ENCODE results near the gene BMAL1. TPM values are rescaled to one million over a fixed set of nuclear protein-coding genes. Genes with fewer than 3 reads are reported as not detected.

BMAL1 gene
- total RNA-seq, 1 donor from 2014 or later: 36.6 TPM

DNA sequence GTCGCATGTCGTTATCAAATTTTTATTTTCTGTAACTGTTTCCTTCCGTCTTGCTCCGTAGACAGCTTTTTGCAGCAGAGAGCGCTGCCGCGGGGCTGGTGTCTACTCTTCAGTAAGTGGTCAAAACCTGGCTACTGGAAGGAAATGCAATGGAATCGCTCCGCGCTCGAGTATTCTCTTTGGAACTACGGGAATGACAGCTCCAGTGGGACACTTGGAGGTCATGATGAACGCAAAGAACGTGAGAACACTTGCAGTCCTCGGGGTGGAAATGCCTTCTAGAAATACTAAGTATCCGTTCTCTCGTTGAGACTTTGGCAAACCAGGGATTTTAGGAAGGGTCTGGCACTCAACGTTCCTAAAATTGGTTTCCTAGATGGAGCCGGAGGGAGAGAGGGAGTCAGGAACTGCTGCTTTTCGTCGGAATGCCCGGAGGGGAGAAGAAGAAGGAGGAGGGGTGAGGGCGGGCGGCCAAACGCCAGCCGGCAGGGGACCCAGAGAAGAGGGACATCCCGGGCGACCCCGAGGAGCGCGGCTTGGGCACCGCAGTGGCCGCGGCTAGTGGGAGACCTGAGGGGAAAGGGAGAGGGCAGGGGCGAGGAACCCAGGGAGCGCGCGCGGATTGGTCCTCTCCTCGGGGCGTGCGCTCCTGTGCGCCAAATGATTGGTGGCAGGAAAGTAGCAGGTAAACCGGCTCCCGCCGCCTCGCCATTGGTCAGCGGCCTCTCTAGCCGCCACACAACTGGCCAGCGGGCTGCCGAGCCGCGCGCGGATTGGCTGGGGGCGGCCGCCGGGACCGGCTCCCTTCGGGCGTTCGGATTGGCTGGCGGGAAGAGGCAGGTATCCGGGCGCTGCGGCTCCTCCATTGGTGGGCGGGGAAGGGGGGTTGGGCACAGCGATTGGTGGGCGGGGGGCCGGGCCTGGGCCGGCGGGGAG is 490 bp upstream of the BMAL1 start:
- H3K4me3 ChIP-seq (ENCODE audit: low read depth, low read length): peak overlapping the region; percentile 89
- no peak for TF ChIP-seq CTCF (IDR thresholded peaks at IDR 0.05; ENCODE audit: insufficient read depth, low read length, severe bottlenecking)
- no peaks in the 10 kb centered on the region for H3K36me3 ChIP-seq (ENCODE audit: control insufficient read depth, insufficient read depth, low read length)
- no peaks in the 10 kb centered on the region for H3K27me3 ChIP-seq (ENCODE audit: control insufficient read depth, insufficient read depth, low read length)
- DNase-seq (ENCODE audit: low read depth) (peak; percentile 89), FAIRE-seq (no peak)

- Histone ChIP-seq H3K27me3 (ENCODE audit: control insufficient read depth, insufficient read depth, low read length) (no peaks in the 10 kb centered on the region), H3K36me3 (ENCODE audit: control insufficient read depth, insufficient read depth, low read length) (no peaks in the 10 kb centered on the region), H3K4me3 (ENCODE audit: low read depth, low read length) (peak overlapping the region; percentile 89)
- DNase-seq (ENCODE audit: low read depth) (no peak), FAIRE-seq (no peak)
- no peak for TF ChIP-seq CTCF (IDR thresholded peaks at IDR 0.05; ENCODE audit: insufficient read depth, low read length, severe bottlenecking)
Measured at GRCh38 chr11:13278609-13279486, 1.3 kb downstream of the BMAL1 start.

- no peaks in the 10 kb centered on the region for H3K27me3 ChIP-seq (ENCODE audit: control insufficient read depth, insufficient read depth, low read length)
- FAIRE-seq (no peak), DNase-seq (ENCODE audit: low read depth) (no peak)
- no peak overlapping the region for H3K4me3 ChIP-seq (ENCODE audit: low read depth, low read length)
- TF ChIP-seq CTCF (IDR thresholded peaks at IDR 0.05; ENCODE audit: insufficient read depth, low read length, severe bottlenecking): no peak
- H3K36me3 ChIP-seq (ENCODE audit: control insufficient read depth, insufficient read depth, low read length): no peaks in the 10 kb centered on the region
Measured at GRCh38 chr11:13279487-13279834, 1.9 kb downstream of the BMAL1 start.

- H3K27me3 ChIP-seq (ENCODE audit: control insufficient read depth, insufficient read depth, low read length): no peaks in the 10 kb centered on the region
- DNase-seq (ENCODE audit: low read depth): no peak
- H3K36me3 ChIP-seq (ENCODE audit: control insufficient read depth, insufficient read depth, low read length): no peaks in the 10 kb centered on the region
- TF ChIP-seq CTCF (IDR thresholded peaks at IDR 0.05; ENCODE audit: insufficient read depth, low read length, severe bottlenecking): no peak
- FAIRE-seq: no peak
- H3K4me3 ChIP-seq (ENCODE audit: low read depth, low read length): no peak overlapping the region
Measured at GRCh38 chr11:13280092-13280722, 2.6 kb downstream of the BMAL1 start.

DNA sequence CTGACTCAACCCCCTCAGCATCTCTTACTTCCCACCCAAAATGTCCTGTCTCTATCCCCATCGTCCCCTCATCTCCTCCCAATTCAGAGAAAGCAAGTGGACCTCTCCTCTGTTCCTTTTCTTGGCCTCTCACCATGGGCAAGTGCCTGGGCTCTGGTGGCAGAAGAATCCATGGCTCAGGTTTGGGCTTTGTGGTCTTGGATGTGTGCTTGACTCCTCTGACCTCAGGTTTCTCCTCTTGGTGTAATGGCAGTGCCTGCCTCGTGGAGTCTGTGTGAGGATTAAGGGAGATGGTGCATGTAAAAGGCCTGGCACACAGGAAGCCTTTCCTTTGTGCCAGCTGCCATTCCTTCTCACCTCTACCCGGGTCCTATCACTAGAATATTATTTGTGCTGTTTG is 3.2 kb downstream of the BMAL1 start:
- no peak overlapping the region for H3K4me3 ChIP-seq (ENCODE audit: low read depth, low read length)
- FAIRE-seq (no peak), DNase-seq (ENCODE audit: low read depth) (no peak)
- TF ChIP-seq CTCF (IDR thresholded peaks at IDR 0.05; ENCODE audit: insufficient read depth, low read length, severe bottlenecking): no peak
- H3K27me3 ChIP-seq (ENCODE audit: control insufficient read depth, insufficient read depth, low read length): no peaks in the 10 kb centered on the region
- H3K36me3 ChIP-seq (ENCODE audit: control insufficient read depth, insufficient read depth, low read length): no peaks in the 10 kb centered on the region

Measured in bronchial epithelial cell (primary cell).